Spleen (tissue), 13 donors: Measurements from ENCODE around the gene ISCA2. TPM values are rescaled to one million over a fixed set of nuclear protein-coding genes. Genes with fewer than 3 reads are reported as not detected.
"Not testable (repeated sequence)": the region's sequence is repeated elsewhere in the genome, so short reads cannot be mapped to it uniquely, and the experiment has no call there.

ENCODE experiments used
- DNase-seq: peaks from one replicate; pipeline ENCODE4 v3.0.0-alpha.2; 2020
- H3K27ac ChIP-seq, 8 donors: fragments of 200-600 bp; sonication (generic) in 7 of 8; 1 replicate in 4 of 8; 2 replicates in 4 of 8; pipeline versions ENCODE4 v1.5.0 to v1.8.0; 2016 to 2021; ENCODE audit warnings: inconsistent platforms in 4 of 8, mild to moderate bottlenecking in 4 of 8, moderate library complexity in 1 of 8
- H3K27me3 ChIP-seq, 7 donors: fragments of 200-600 bp; sonication (generic) in 6 of 7; replicated peaks in 1 of 7; 1 replicate in 4 of 7; 2 replicates in 3 of 7; pipeline versions ENCODE4 v1.5.0 to v1.8.0; 2016 to 2021; ENCODE audit warnings: inconsistent platforms in 3 of 7, mild to moderate bottlenecking in 1 of 7
- H3K36me3 ChIP-seq, 6 donors: fragments of 200-600 bp; sonication (generic) in 5 of 6; 1 replicate in 4 of 6; 2 replicates in 2 of 6; pipeline versions ENCODE4 v1.5.0 to v1.8.0; 2016 to 2021; ENCODE audit warnings: inconsistent platforms in 2 of 6
- H3K4me1 ChIP-seq, 6 donors: fragments of 200-600 bp; sonication (generic) in 5 of 6; 1 replicate in 3 of 6; 2 replicates in 3 of 6; pipeline versions ENCODE4 v1.5.0 to v1.8.0; 2016 to 2021; ENCODE audit warnings: inconsistent platforms in 3 of 6
- H3K4me3 ChIP-seq, 8 donors: fragments of 200-600 bp; sonication (generic) in 7 of 8; 1 replicate in 4 of 8; 2 replicates in 4 of 8; pipeline versions ENCODE4 v1.5.0 to v1.8.0; 2016 to 2021; ENCODE audit warnings: inconsistent platforms in 4 of 8, mild to moderate bottlenecking in 4 of 8, moderate library complexity in 2 of 8
- H3K9me3 ChIP-seq, 8 donors: fragments of 200-600 bp; sonication (generic) in 7 of 8; 1 replicate in 4 of 8; 2 replicates in 4 of 8; pipeline versions ENCODE4 v1.5.0 to v1.8.0; 2016 to 2021; ENCODE audit warnings: inconsistent platforms in 4 of 8
- POLR2A ChIP-seq, 3 donors: fragments of 450-650 bp; IDR thresholded peaks; one replicate each; pipeline ENCODE4 v1.5.1; 2017; ENCODE audit warnings: antibody characterized with exemption in 3 of 3, mild to moderate bottlenecking in 1 of 3
- POLR2AphosphoS5 ChIP-seq, 3 donors: sonication (generic); formaldehyde crosslinking; IDR thresholded peaks; one replicate each; pipeline ENCODE4 v1.5.1; 2017; ENCODE audit warnings: antibody characterized with exemption in 3 of 3
- WGBS, 5 donors: extraction: QIAGEN DNeasy Blood & Tissue Kit in 3 of 5; methylation state at CpG; one replicate each; pipeline versions ENCODE4 v1.1.5 to v1.1.7; 2013 to 2018; 5-methylcytosine and 5-hydroxymethylcytosine counted together
- intact Hi-C: fragments of 100-400 bp; cut with DNase I; formaldehyde crosslinking; loops from one replicate; pipeline ENCODE4 v1.15.0; 2023; ENCODE audit warnings: low total_unique reads
- long read RNA-seq, 2 donors: transcript quantifications; one replicate each; lab custom pipeline, GENCODE V29; 2026
- polyA plus RNA-seq, 3 donors: library from polyadenylated mRNA; stranded (reverse); fragments of 200-250 nt; gene quantifications; one replicate each; pipeline ENCODE4 v1.2.1, GENCODE V29; 2013
- total RNA-seq, 7 donors: library from RNA; depleted of rRNA in 3 of 7; stranded (reverse); fragments of >200 nt in 3 of 7; fragmentation: NEBNext Ultra II Directional in 4 of 7; extraction: Animal tissue kit (Norgen Biotek cat#: 25700) in 4 of 7; gene quantifications; one replicate each; pipeline versions ENCODE4 v1.1.0 to v1.2.1, GENCODE V29; 2016 to 2021
- TF ChIP-seq, protein P1 (sequence below), 11 experiments: fragments of 200-600 bp in 7 of 11; fragments of 450-650 bp in 4 of 11; sonication (generic) in 4 of 11; IDR thresholded peaks in 8 of 11; conservative IDR thresholded peaks in 3 of 11; 1 replicate in 7 of 11; 2 replicates in 4 of 11; pipeline versions ENCODE4 v1.4.0 to v1.8.0; 2016 to 2021; ENCODE audit warnings: antibody characterized with exemption in 11 of 11, inconsistent platforms in 4 of 11, mild to moderate bottlenecking in 1 of 11
- donor health status: healthy with polysubstance abuse.
- donor health status: DM: no; HTN: no; CAD: no; lungs with moderate emphysema.
- donor health status: DM: no; HTN: no; CAD: no.
- donor health status: Bipolar disorder and iron deficiency.
- donor health status: healthy.
- donor health status: DM: no; HTN: no; CAD: no.
- donor health status: DM: yes; HTN: yes; CAD: no.

The ISCA2 gene, protein sequence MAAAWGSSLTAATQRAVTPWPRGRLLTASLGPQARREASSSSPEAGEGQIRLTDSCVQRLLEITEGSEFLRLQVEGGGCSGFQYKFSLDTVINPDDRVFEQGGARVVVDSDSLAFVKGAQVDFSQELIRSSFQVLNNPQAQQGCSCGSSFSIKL
- total RNA-seq (10 to 100 TPM; 11.7 to 24.7 (median 19.0) TPM), polyA plus RNA-seq (10 to 100 TPM; 25.8 to 28.9 (median 26.0) TPM)
- long read RNA-seq, donor 1, transcript ISCA2-204 (4 exons, 2,626 nt), result major isoform, 16 of 23 reads
- long read RNA-seq, donor 1, partial matches to known transcripts, result 5 of 23 reads
- long read RNA-seq, donor 1, other reads (novel, unspliced or antisense), result 0 of 23 reads
- long read RNA-seq, donor 2, transcript ISCA2-204 (4 exons, 2,626 nt), result major isoform, 16 of 16 reads
- long read RNA-seq, donor 2, partial matches to known transcripts, result 0 of 16 reads
- long read RNA-seq, donor 2, other reads (novel, unspliced or antisense), result 0 of 16 reads

DNA sequence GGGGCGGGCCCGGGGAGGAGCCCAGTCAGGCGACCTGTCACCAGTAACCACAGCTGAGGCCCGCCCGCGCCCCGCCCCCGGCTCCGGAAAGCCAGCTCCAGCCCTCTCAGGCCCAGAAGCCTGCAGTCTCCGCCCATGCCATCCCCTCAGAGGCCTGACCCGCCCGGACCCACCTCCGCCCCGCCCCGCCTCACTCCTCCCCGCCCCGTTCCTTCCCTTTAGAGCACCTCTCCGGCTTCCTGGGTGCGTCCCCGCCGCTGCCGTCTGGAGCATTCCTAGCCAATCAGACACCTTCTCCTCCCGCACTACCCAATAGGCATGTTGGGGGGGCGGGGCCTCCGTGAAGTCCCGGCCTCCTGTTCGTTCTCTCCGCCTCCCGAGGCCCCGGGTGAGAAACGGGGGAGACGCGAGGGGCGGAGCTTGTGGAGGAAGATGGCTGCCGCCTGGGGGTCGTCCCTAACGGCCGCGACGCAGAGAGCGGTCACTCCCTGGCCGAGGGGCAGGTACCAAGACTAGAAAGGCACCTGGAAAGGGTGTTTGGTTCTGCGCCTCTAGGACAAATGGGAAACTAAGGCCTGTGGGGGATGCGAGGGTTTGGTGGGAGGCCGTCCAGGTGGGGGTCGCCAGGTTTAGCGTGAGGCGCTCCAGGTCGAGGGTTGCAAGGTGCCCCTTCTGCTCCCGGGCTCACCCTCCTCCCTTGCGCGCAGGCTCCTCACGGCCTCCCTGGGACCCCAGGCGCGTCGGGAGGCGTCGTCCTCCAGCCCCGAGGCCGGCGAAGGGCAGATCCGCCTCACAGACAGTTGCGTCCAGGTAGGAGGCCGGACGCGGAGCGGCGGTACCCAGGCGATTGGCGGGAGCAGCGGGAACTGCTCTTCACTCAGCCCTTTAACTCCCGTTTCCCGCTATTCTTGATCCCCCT is at the start of gene ISCA2:
Gene ISCA2 (plus strand): TSS at position 423 of the 919 bp plus-strand sequence. CDS start 10 bp downstream, at position 433.
- WGBS, 5 donors, result 0 to 1% (median 0%) methylated on average over 26 to 73 of the region's 73 CpGs
- Histone ChIP-seq H3K9me3 (no peaks in the 10 kb centered on the region), H3K36me3 (peaks cover 0 to 24% (median 2%) of the 10 kb centered on the region in 6 donors), H3K27ac (peak within 1 kb of the TSS; percentile 85 to 96 (median 96)), H3K27me3 (no peaks in the 10 kb centered on the region), H3K4me3 (peak within 1 kb of the TSS; percentile 74 to 94 (median 90)), H3K4me1 (peaks cover 36 to 63% (median 51%) of the 10 kb centered on the region in 6 donors)
- peak; percentile 100 for DNase-seq
- TF ChIP-seq POLR2AphosphoS5 (IDR thresholded peaks at IDR 0.05) (peak; percentile 71 to 79 (median 78)), POLR2A (IDR thresholded peaks at IDR 0.05) (no peak)
- TF ChIP-seq, protein P1, sequence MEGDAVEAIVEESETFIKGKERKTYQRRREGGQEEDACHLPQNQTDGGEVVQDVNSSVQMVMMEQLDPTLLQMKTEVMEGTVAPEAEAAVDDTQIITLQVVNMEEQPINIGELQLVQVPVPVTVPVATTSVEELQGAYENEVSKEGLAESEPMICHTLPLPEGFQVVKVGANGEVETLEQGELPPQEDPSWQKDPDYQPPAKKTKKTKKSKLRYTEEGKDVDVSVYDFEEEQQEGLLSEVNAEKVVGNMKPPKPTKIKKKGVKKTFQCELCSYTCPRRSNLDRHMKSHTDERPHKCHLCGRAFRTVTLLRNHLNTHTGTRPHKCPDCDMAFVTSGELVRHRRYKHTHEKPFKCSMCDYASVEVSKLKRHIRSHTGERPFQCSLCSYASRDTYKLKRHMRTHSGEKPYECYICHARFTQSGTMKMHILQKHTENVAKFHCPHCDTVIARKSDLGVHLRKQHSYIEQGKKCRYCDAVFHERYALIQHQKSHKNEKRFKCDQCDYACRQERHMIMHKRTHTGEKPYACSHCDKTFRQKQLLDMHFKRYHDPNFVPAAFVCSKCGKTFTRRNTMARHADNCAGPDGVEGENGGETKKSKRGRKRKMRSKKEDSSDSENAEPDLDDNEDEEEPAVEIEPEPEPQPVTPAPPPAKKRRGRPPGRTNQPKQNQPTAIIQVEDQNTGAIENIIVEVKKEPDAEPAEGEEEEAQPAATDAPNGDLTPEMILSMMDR (IDR thresholded peaks at IDR 0.05 in 8 of 11, conservative IDR thresholded peaks at IDR 0.05 in 3 of 11), result peak in 2 of 11 experiments; percentile 13 to 19
- intact Hi-C loops, result loop anchor here (5.0 kb wide), 1 partner anchor 131 kb away; no protein-coding TSS in a partner anchor

DNA sequence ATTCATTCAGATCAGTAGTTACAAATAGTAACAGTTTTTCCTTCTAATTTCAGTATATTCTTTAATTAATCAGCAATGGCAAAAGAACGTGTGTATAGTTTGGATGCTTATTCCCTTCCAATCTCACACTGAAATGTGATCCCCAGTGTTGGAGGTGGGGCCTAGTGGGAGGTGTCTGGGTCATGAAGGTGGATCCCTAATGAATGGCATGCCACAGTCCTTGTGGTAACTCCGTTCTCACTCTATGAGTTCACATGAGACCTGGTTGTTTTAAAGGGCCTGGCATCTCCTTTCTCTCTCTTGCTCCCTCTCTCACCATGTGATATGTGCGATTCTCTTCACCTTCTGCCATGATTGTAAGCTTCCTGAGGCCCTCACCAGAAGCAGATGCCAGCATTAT is 48.7 kb upstream of the ISCA2 start:
- Histone ChIP-seq H3K27ac (no peak overlapping the region), H3K36me3 (no peaks in the 10 kb centered on the region), H3K27me3 (peaks cover 0 to 5% (median 0%) of the 10 kb centered on the region in 7 donors), H3K4me3 (no peak overlapping the region), H3K4me1 (no peaks in the 10 kb centered on the region), H3K9me3 (no peaks in the 10 kb centered on the region)
- WGBS, 5 donors, result 45 to 83% (median 63%) methylated on average over 3 of the region's 3 CpGs
- no peak for DNase-seq
- intact Hi-C loops, result no loop called here
- no peak for TF ChIP-seq POLR2A (IDR thresholded peaks at IDR 0.05)
- TF ChIP-seq, protein P1 (IDR thresholded peaks at IDR 0.05 in 8 of 11, conservative IDR thresholded peaks at IDR 0.05 in 3 of 11), result no peak
- TF ChIP-seq POLR2AphosphoS5 (IDR thresholded peaks at IDR 0.05), result no peak

- DNase-seq, H3K27me3 ChIP-seq, H3K4me3 ChIP-seq, H3K36me3 ChIP-seq, H3K27ac ChIP-seq, H3K9me3 ChIP-seq, H3K4me1 ChIP-seq, intact Hi-C loops: not testable (repeated sequence)
- 70 to 89% (median 87%) methylated on average over 5 of the region's 5 CpGs for whole genome bisulfite sequencing, 5 donors
Observed at GRCh38 chr14:74454397-74454796, 39.2 kb upstream of the ISCA2 start.

- WGBS, 5 donors, result 80 to 87% (median 84%) methylated on average over 17 of the region's 17 CpGs
Observed at GRCh38 chr14:74456684-74457564, 36.6 kb upstream of the ISCA2 start.

More at GRCh38 chr14:74456684-74457564, 36.6 kb upstream of the ISCA2 start:
- H3K4me1 ChIP-seq, result no peaks in the 10 kb centered on the region
- H3K4me3 ChIP-seq, result no peak overlapping the region
- no peak for DNase-seq
- no peaks in the 10 kb centered on the region for H3K36me3 ChIP-seq
- H3K27ac ChIP-seq, result no peak overlapping the region
- TF ChIP-seq POLR2AphosphoS5 (IDR thresholded peaks at IDR 0.05) (no peak), POLR2A (IDR thresholded peaks at IDR 0.05) (no peak)
- TF ChIP-seq, protein P1 (IDR thresholded peaks at IDR 0.05 in 8 of 11, conservative IDR thresholded peaks at IDR 0.05 in 3 of 11), result no peak
- no peaks in the 10 kb centered on the region for H3K9me3 ChIP-seq
- H3K27me3 ChIP-seq, result no peaks in the 10 kb centered on the region
- intact Hi-C loops, result no loop called here
